GM12864 (cell line): Measurements from ENCODE around the gene PKP1.

Source experiments
- DNase-seq: peaks from one replicate; pipeline ENCODE4 v3.0.0-alpha.2; 2011; ENCODE audit warnings: low read depth
- H3K4me3 ChIP-seq: 2 replicates; pipeline ENCODE4 v1.5.1; 2011; ENCODE audit warnings: mild to moderate bottlenecking, low read depth, low read length, control low read depth
- CTCF ChIP-seq: IDR thresholded peaks from 2 replicates; pipeline ENCODE4 v1.5.1; 2011; ENCODE audit warnings: low read depth, mild to moderate bottlenecking, moderate library complexity, low read length, control low read depth, inconsistent platforms; ENCODE audit errors: missing control alignments

Gene PKP1

GRCh38 chr1:201335174-201335870, 52.0 kb downstream of the PKP1 start:
- no peak overlapping the region for H3K4me3 ChIP-seq
- TF ChIP-seq CTCF = no peak
- no peak for DNase-seq

- H3K4me3 ChIP-seq = no peak overlapping the region
- no peak for DNase-seq
- TF ChIP-seq CTCF = no peak
Measured at GRCh38 chr1:201335901-201336300, 52.6 kb downstream of the PKP1 start.

GRCh38 chr1:201336711-201337450, 53.6 kb downstream of the PKP1 start:
- no peak overlapping the region for H3K4me3 ChIP-seq
- TF ChIP-seq CTCF = no peak
- DNase-seq = no peak

GRCh38 chr1:201341377-201341776, 58.1 kb downstream of the PKP1 start:
- TF ChIP-seq CTCF = no peak
- no peak overlapping the region for H3K4me3 ChIP-seq
- DNase-seq = no peak

- DNase-seq = no peak
- H3K4me3 ChIP-seq = no peak overlapping the region
- no peak for TF ChIP-seq CTCF
Measured at GRCh38 chr1:201344206-201345080, 61.1 kb downstream of the PKP1 start.

- DNase-seq = no peak
- H3K4me3 ChIP-seq = no peak overlapping the region
- TF ChIP-seq CTCF = no peak
Measured at GRCh38 chr1:201345081-201345355, 61.7 kb downstream of the PKP1 start.
